Measurements from ENCODE around the gene MKX. TPM values are rescaled to one million over a fixed set of nuclear protein-coding genes. Genes with fewer than 3 reads are reported as not detected.

The MKX gene, protein sequence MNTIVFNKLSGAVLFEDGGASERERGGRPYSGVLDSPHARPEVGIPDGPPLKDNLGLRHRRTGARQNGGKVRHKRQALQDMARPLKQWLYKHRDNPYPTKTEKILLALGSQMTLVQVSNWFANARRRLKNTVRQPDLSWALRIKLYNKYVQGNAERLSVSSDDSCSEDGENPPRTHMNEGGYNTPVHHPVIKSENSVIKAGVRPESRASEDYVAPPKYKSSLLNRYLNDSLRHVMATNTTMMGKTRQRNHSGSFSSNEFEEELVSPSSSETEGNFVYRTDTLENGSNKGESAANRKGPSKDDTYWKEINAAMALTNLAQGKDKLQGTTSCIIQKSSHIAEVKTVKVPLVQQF
- total RNA-seq = not detected in 2 replicates

DNA sequence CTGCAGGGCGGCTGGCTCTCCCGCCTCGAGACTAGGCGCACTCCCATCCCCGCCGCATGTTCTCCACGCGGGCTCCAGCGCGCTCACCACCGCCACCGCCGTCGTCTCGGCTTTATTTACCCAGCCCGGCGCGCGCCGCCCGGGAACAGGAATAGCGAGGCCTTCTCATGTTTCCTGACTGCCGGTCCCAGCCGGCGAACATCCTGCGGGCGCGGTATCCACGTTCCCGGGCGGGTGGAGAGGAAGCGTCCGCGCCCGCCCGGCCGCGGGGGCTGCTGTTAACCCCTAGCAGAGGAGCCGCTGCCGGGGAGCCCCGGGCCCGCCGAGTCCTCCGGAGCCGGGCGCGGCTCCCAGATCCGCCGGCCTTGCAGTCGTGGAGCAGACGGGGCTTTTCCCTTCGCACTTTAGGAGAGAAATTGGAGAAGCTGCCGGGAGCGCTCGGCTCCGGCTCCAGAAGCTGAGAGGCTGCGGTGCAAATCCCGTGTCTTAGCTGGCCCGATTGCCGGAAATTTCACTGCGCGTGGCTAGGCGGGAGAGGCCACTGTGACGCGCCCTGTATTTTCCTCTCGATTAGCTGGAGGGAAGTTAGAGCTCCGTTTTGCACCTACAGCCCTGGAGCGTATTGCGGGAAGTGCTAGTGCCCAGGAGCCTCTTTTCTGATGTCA is at the start of gene MKX:
Gene MKX (minus strand): TSS at position 88 of the 665 bp plus-strand sequence. CDS start 2,404 bp downstream, outside the sequence.

Other genes with a start within 250 kb of the MKX start
- 43.7 and 59.2 TPM in 2 replicates for gene RAB18, start 241.5 kb downstream of the MKX start, total RNA-seq